T-helper 2 cell treated with Interferon-gamma antibody and Interleukin-4, amounts not matched to agents 100 ng/mL and 5 ng/mL, for 36 hours (primary cell): Measurements from ENCODE around the gene NEUROD6. TPM values are rescaled to one million over a fixed set of nuclear protein-coding genes. Genes with fewer than 3 reads are reported as not detected.

ENCODE experiments used
- intact Hi-C: fragments of 100-400 bp; cut with micrococcal nuclease; formaldehyde crosslinking; loops from one replicate; pipeline ENCODE4 v1.15.1; 2023
- total RNA-seq: library from RNA; stranded (reverse); gene quantifications from 2 replicates; pipeline ENCODE4 v1.2.3, GENCODE V29; 2022

The NEUROD6 gene
- not detected in 2 replicates for total RNA-seq

GRCh38 chr7:31340603-31341002 is at the start of gene NEUROD6:
Gene NEUROD6, minus strand, starts transcription at chr7:31340726. Its CDS starts 1,458 bp downstream, at chr7:31339268.
- intact Hi-C loops: no loop called here

- intact Hi-C loops: no loop called here
Measured at GRCh38 chr7:31384466-31384865, 43.9 kb upstream of the NEUROD6 start.

- intact Hi-C loops: no loop called here
Measured at GRCh38 chr7:31382722-31383121, 42.2 kb upstream of the NEUROD6 start.

- intact Hi-C loops: no loop called here
Measured at GRCh38 chr7:31373337-31374289, 33.1 kb upstream of the NEUROD6 start.

GRCh38 chr7:31372231-31372959 is 31.9 kb upstream of the NEUROD6 start:
- intact Hi-C loops: no loop called here

- intact Hi-C loops: no loop called here
Measured at GRCh38 chr7:31371621-31372020, 31.1 kb upstream of the NEUROD6 start.

GRCh38 chr7:31370609-31371008 is 30.1 kb upstream of the NEUROD6 start:
- intact Hi-C loops: no loop called here

- intact Hi-C loops: no loop called here
Measured at GRCh38 chr7:31368620-31369019, 28.1 kb upstream of the NEUROD6 start.

- intact Hi-C loops: no loop called here
Measured at GRCh38 chr7:31363496-31363895, 23.0 kb upstream of the NEUROD6 start.

GRCh38 chr7:31363051-31363450 is 22.5 kb upstream of the NEUROD6 start:
- intact Hi-C loops: no loop called here

GRCh38 chr7:31362401-31362800 is 21.9 kb upstream of the NEUROD6 start:
- intact Hi-C loops: no loop called here

GRCh38 chr7:31358467-31358866 is 17.9 kb upstream of the NEUROD6 start:
- intact Hi-C loops: no loop called here

GRCh38 chr7:31345421-31345820 is 4.9 kb upstream of the NEUROD6 start:
- intact Hi-C loops: no loop called here

GRCh38 chr7:31343516-31344305 is 3.2 kb upstream of the NEUROD6 start:
- intact Hi-C loops: no loop called here

- intact Hi-C loops: no loop called here
Measured at GRCh38 chr7:31341141-31341540, 615 bp upstream of the NEUROD6 start.

- intact Hi-C loops: no loop called here
Measured at GRCh38 chr7:31340051-31340450, 475 bp downstream of the NEUROD6 start.

- intact Hi-C loops: no loop called here
Measured at GRCh38 chr7:31338706-31339105, 1.8 kb downstream of the NEUROD6 start.

- intact Hi-C loops: no loop called here
Measured at GRCh38 chr7:31337002-31337565, 3.4 kb downstream of the NEUROD6 start.

GRCh38 chr7:31336202-31337001 is 4.1 kb downstream of the NEUROD6 start:
- intact Hi-C loops: no loop called here

GRCh38 chr7:31335884-31336201 is 4.7 kb downstream of the NEUROD6 start:
- intact Hi-C loops: no loop called here
